Neural progenitor cell (in vitro differentiated cells): ENCODE data around the gene SLC36A1. TPM values are rescaled to one million over a fixed set of nuclear protein-coding genes. Genes with fewer than 3 reads are reported as not detected.

Experiments used
- DNase-seq: peaks from one replicate; pipeline ENCODE4 v3.0.0-alpha.2; 2016; ENCODE audit warnings: low spot score
- H2AFZ ChIP-seq: fragments of 200-600 bp; sonication (generic); replicated peaks from 2 replicates; pipeline ENCODE4 v1.6.1; 2016; ENCODE audit warnings: antibody characterized with exemption
- H3F3A ChIP-seq: fragments of 200-600 bp; sonication (generic); 2 replicates; pipeline ENCODE4 v1.6.1; 2016; ENCODE audit warnings: antibody characterized with exemption, low read depth
- H3K27ac ChIP-seq: fragments of 200-600 bp; sonication (generic); 2 replicates; pipeline ENCODE4 v1.5.1; 2016; ENCODE audit warnings: mild to moderate bottlenecking
- H3K27me3 ChIP-seq: fragments of 200-600 bp; sonication (generic); 2 replicates; pipeline ENCODE4 v1.6.1; 2016; ENCODE audit warnings: mild to moderate bottlenecking, moderate library complexity
- H3K36me3 ChIP-seq: fragments of 200-600 bp; sonication (generic); 2 replicates; pipeline ENCODE4 v1.5.1; 2016
- H3K4me1 ChIP-seq: fragments of 200-600 bp; sonication (generic); 2 replicates; pipeline ENCODE4 v1.6.1; 2016; ENCODE audit warnings: mixed run types
- H3K4me2 ChIP-seq: fragments of 200-600 bp; sonication (generic); 2 replicates; pipeline ENCODE4 v1.6.1; 2016
- H3K4me3 ChIP-seq: fragments of 200-600 bp; sonication (generic); 2 replicates; pipeline ENCODE4 v1.5.1; 2016
- H3K79me2 ChIP-seq: fragments of 200-600 bp; sonication (generic); 2 replicates; pipeline ENCODE4 v1.6.1; 2016; ENCODE audit warnings: low read depth
- H3K9ac ChIP-seq: fragments of 200-600 bp; sonication (generic); 2 replicates; pipeline ENCODE4 v1.6.1; 2016
- H3K9me3 ChIP-seq: fragments of 200-600 bp; sonication (generic); 2 replicates; pipeline ENCODE4 v1.5.1; 2016; ENCODE audit warnings: low read depth
- H4K20me1 ChIP-seq: fragments of 200-600 bp; sonication (generic); 2 replicates; pipeline ENCODE4 v1.6.1; 2016; ENCODE audit warnings: low read depth
- H3K27ac Mint-ChIP-seq: 3 replicates; pipeline ENCODE4 v1.8.0; 2021; ENCODE audit warnings: mixed read lengths
- H3K27me3 Mint-ChIP-seq: 2 replicates; pipeline ENCODE4 v1.8.0; 2022; ENCODE audit warnings: low read depth, mild to moderate bottlenecking, inconsistent platforms, moderate library complexity, mixed read lengths; ENCODE audit not compliant: insufficient read depth
- H3K36me3 Mint-ChIP-seq: 3 replicates; pipeline ENCODE4 v1.8.0; 2021; ENCODE audit warnings: mixed read lengths
- H3K4me1 Mint-ChIP-seq: 3 replicates; pipeline ENCODE4 v1.8.0; 2021; ENCODE audit warnings: mixed read lengths
- H3K4me3 Mint-ChIP-seq: 3 replicates; pipeline ENCODE4 v1.8.0; 2021; ENCODE audit warnings: mild to moderate bottlenecking, moderate library complexity, mixed read lengths
- H3K9me3 Mint-ChIP-seq: 3 replicates; pipeline ENCODE4 v1.8.0; 2020; ENCODE audit warnings: mixed read lengths
- CTCF ChIP-seq: fragments of 200-600 bp; sonication (generic); IDR thresholded peaks from 2 replicates; pipeline ENCODE4 v1.5.1; 2017; ENCODE audit warnings: antibody characterized with exemption, mild to moderate bottlenecking
- EZH2 ChIP-seq: fragments of 200-600 bp; sonication (generic); IDR thresholded peaks from 2 replicates; pipeline ENCODE4 v1.6.1; 2017; ENCODE audit warnings: antibody characterized with exemption, mild to moderate bottlenecking, moderate library complexity
- EZH2phosphoT487 ChIP-seq: fragments of 200-600 bp; sonication (generic); IDR thresholded peaks from 2 replicates; pipeline ENCODE4 v1.6.1; 2017; ENCODE audit warnings: antibody characterized with exemption
- total RNA-seq: library from RNA; depleted of rRNA; stranded (reverse); fragments of >200 nt; gene quantifications from 2 replicates; pipeline ENCODE4 v1.2.3, GENCODE V29; 2015; ENCODE audit warnings: low replicate concordance

The SLC36A1 gene
- total RNA-seq, 1 donor from 2014 or later, result 7.8 TPM

- no peaks in the 10 kb centered on the region for H4K20me1 ChIP-seq
- no peaks in the 10 kb centered on the region for H3K9me3 ChIP-seq
- no peaks in the 10 kb centered on the region for H3K4me1 Mint-ChIP-seq
- H3K9ac ChIP-seq, result no peak overlapping the region
- H3K36me3 ChIP-seq, result no peaks in the 10 kb centered on the region
- no peaks in the 10 kb centered on the region for H3F3A ChIP-seq
- no peaks in the 10 kb centered on the region for H3K4me1 ChIP-seq
- H2AFZ ChIP-seq, result no peak overlapping the region
- H3K27me3 ChIP-seq, result no peaks in the 10 kb centered on the region
- DNase-seq, result no peak
- H3K36me3 Mint-ChIP-seq, result no peaks in the 10 kb centered on the region
- no peak overlapping the region for H3K27ac Mint-ChIP-seq
- H3K79me2 ChIP-seq, result no peaks in the 10 kb centered on the region
- H3K9me3 Mint-ChIP-seq, result no peaks in the 10 kb centered on the region
- TF ChIP-seq EZH2phosphoT487, result no peak
- TF ChIP-seq CTCF, result no peak
- H3K4me2 ChIP-seq, result no peak overlapping the region
- H3K4me3 Mint-ChIP-seq, result no peak overlapping the region
- H3K27me3 Mint-ChIP-seq, result no peaks in the 10 kb centered on the region
- no peak overlapping the region for H3K4me3 ChIP-seq
- H3K27ac ChIP-seq, result no peak overlapping the region
These were observed 15.2 kb upstream of the SLC36A1 start for GRCh38 chr5:151432210-151432609.

- no peak for TF ChIP-seq EZH2
- no peak for TF ChIP-seq EZH2phosphoT487
- no peak for TF ChIP-seq CTCF
- H3K4me3 Mint-ChIP-seq, result no peak overlapping the region
- DNase-seq, result no peak
- H3K9me3 ChIP-seq, result no peaks in the 10 kb centered on the region
- H3F3A ChIP-seq, result no peaks in the 10 kb centered on the region
- no peak overlapping the region for H3K27ac Mint-ChIP-seq
- no peak overlapping the region for H3K4me3 ChIP-seq
- peaks cover 2% of the 10 kb centered on the region for H3K9me3 Mint-ChIP-seq
- H2AFZ ChIP-seq, result no peak overlapping the region
- no peaks in the 10 kb centered on the region for H3K36me3 Mint-ChIP-seq
- H3K27ac ChIP-seq, result no peak overlapping the region
- H3K27me3 Mint-ChIP-seq, result no peaks in the 10 kb centered on the region
- H3K36me3 ChIP-seq, result no peaks in the 10 kb centered on the region
- H3K9ac ChIP-seq, result no peak overlapping the region
- no peak overlapping the region for H3K4me2 ChIP-seq
- no peaks in the 10 kb centered on the region for H3K79me2 ChIP-seq
- no peaks in the 10 kb centered on the region for H3K4me1 ChIP-seq
- H3K27me3 ChIP-seq, result no peaks in the 10 kb centered on the region
- H4K20me1 ChIP-seq, result no peaks in the 10 kb centered on the region
- no peaks in the 10 kb centered on the region for H3K4me1 Mint-ChIP-seq
These were observed 12.7 kb upstream of the SLC36A1 start for GRCh38 chr5:151434570-151435237.

- peaks cover 7% of the 10 kb centered on the region for H3K79me2 ChIP-seq
- no peaks in the 10 kb centered on the region for H3K9me3 ChIP-seq
- H4K20me1 ChIP-seq, result no peaks in the 10 kb centered on the region
- H3K4me1 ChIP-seq, result peaks cover 6% of the 10 kb centered on the region
- peak overlapping the region; percentile 62 for H3K4me3 ChIP-seq
- peak overlapping the region; percentile 23 for H3K9ac ChIP-seq
- Mint-ChIP-seq H3K4me1 (peaks cover 13% of the 10 kb centered on the region), H3K36me3 (no peaks in the 10 kb centered on the region), H3K4me3 (peak overlapping the region; percentile 97), H3K9me3 (peaks cover 2% of the 10 kb centered on the region), H3K27me3 (no peaks in the 10 kb centered on the region), H3K27ac (peak overlapping the region; percentile 89)
- TF ChIP-seq EZH2phosphoT487 (no peak), EZH2 (no peak), CTCF (peak; percentile 31)
- H3K4me2 ChIP-seq, result peak overlapping the region; percentile 97
- H3K27me3 ChIP-seq, result no peaks in the 10 kb centered on the region
- DNase-seq, result peak; percentile 67
- peaks cover 8% of the 10 kb centered on the region for H3F3A ChIP-seq
- peak overlapping the region; percentile 90 for H2AFZ ChIP-seq
- H3K36me3 ChIP-seq, result no peaks in the 10 kb centered on the region
- H3K27ac ChIP-seq, result no peak overlapping the region
These were observed 909 bp downstream of the SLC36A1 start for GRCh38 chr5:151448038-151448985.
